GM23338 (cell line): ENCODE data around the gene PALLD. TPM values are rescaled to one million over a fixed set of nuclear protein-coding genes. Genes with fewer than 3 reads are reported as not detected.

ENCODE experiments used
- ATAC-seq: fragments of 200-7000 bp; cut with Tn5 transposase; 3 replicates; pipeline ENCODE4 v1.9.1; 2020
- DNase-seq: peaks from one replicate; pipeline ENCODE4 v3.0.0-alpha.2; 2015; ENCODE audit warnings: low spot score
- H2AFZ ChIP-seq: fragments of 200-600 bp; sonication (generic); 2 replicates; pipeline ENCODE4 v1.8.0; 2016; ENCODE audit warnings: antibody characterized with exemption, mild to moderate bottlenecking, moderate library complexity
- H3F3A ChIP-seq: fragments of 200-600 bp; sonication (generic); replicated peaks from 2 replicates; pipeline ENCODE4 v1.8.0; 2017; ENCODE audit warnings: antibody characterized with exemption, mixed run types, low read depth
- H3K27ac ChIP-seq: fragments of 200-600 bp; sonication (generic); 2 replicates; pipeline ENCODE4 v1.6.1; 2016; ENCODE audit warnings: low read depth
- H3K27me3 ChIP-seq: fragments of 200-600 bp; sonication (generic); 2 replicates; pipeline ENCODE4 v1.8.0; 2016; ENCODE audit warnings: mild to moderate bottlenecking, mixed run types, moderate library complexity; ENCODE audit not compliant: insufficient read depth
- H3K36me3 ChIP-seq: fragments of 200-600 bp; sonication (generic); 2 replicates; pipeline ENCODE4 v1.8.0; 2016; ENCODE audit warnings: mild to moderate bottlenecking; ENCODE audit not compliant: insufficient read depth
- H3K4me1 ChIP-seq: fragments of 200-600 bp; sonication (generic); 2 replicates; pipeline ENCODE4 v1.8.0; 2016; ENCODE audit warnings: mild to moderate bottlenecking, moderate library complexity; ENCODE audit not compliant: insufficient read depth
- H3K4me2 ChIP-seq: fragments of 200-600 bp; sonication (generic); 2 replicates; pipeline ENCODE4 v1.7.1; 2017; ENCODE audit warnings: mixed run types
- H3K4me3 ChIP-seq: fragments of 200-600 bp; sonication (generic); 2 replicates; pipeline ENCODE4 v1.6.1; 2016; ENCODE audit warnings: mixed run types
- H3K79me2 ChIP-seq: fragments of 200-600 bp; sonication (generic); replicated peaks from 2 replicates; pipeline ENCODE4 v1.8.0; 2017; ENCODE audit warnings: mild to moderate bottlenecking; ENCODE audit not compliant: insufficient read depth
- H3K9me2 ChIP-seq: fragments of 200-600 bp; sonication (generic); 2 replicates; pipeline ENCODE4 v1.8.0; 2017; ENCODE audit not compliant: insufficient read depth
- H4K20me1 ChIP-seq: fragments of 200-600 bp; sonication (generic); replicated peaks from 2 replicates; pipeline ENCODE4 v1.8.0; 2017; ENCODE audit warnings: mild to moderate bottlenecking; ENCODE audit not compliant: insufficient read depth
- H3K27ac Mint-ChIP-seq: 2 replicates; pipeline ENCODE4 v1.8.0; 2020; ENCODE audit warnings: inconsistent platforms, mild to moderate bottlenecking, moderate library complexity, mixed read lengths
- H3K27me3 Mint-ChIP-seq: 3 replicates; pipeline ENCODE4 v1.8.0; 2022; ENCODE audit warnings: low read depth, mild to moderate bottlenecking, moderate library complexity, mixed read lengths, inconsistent platforms; ENCODE audit not compliant: insufficient read depth, poor library complexity
- H3K36me3 Mint-ChIP-seq: 3 replicates; pipeline ENCODE4 v1.8.0; 2021; ENCODE audit warnings: low read depth, mild to moderate bottlenecking, inconsistent platforms, moderate library complexity, mixed read lengths
- H3K4me1 Mint-ChIP-seq: 3 replicates; pipeline ENCODE4 v1.8.0; 2020; ENCODE audit warnings: mild to moderate bottlenecking, inconsistent platforms, mixed read lengths
- H3K4me3 Mint-ChIP-seq: 3 replicates; pipeline ENCODE4 v1.8.0; 2021; ENCODE audit warnings: moderate library complexity, mild to moderate bottlenecking, inconsistent platforms, mixed read lengths
- H3K9me3 Mint-ChIP-seq: 3 replicates; pipeline ENCODE4 v1.8.0; 2020; ENCODE audit warnings: moderate library complexity, mild to moderate bottlenecking, inconsistent platforms, mixed read lengths
- CREB1 ChIP-seq: fragments of 250-450 bp; sonication (Bioruptor Pico); IDR thresholded peaks from 2 replicates; pipeline ENCODE4 v1.5.0; 2020; ENCODE audit warnings: low read depth, mild to moderate bottlenecking, moderate library complexity
- CTCF ChIP-seq, 2 experiments: fragments of 200-600 bp in 1 of 2; sonication (generic) in 1 of 2; conservative IDR thresholded peaks; 2 replicates each; pipeline versions ENCODE4 v1.5.1 to v1.6.1; 2016 to 2017; ENCODE audit warnings: antibody characterized with exemption in 2 of 2, low read depth in 2 of 2, mild to moderate bottlenecking in 2 of 2, moderate library complexity in 1 of 2
- EZH2phosphoT487 ChIP-seq: fragments of 200-600 bp; sonication (generic); IDR thresholded peaks from one replicate; pipeline ENCODE4 v1.8.1; 2018; ENCODE audit warnings: antibody characterized with exemption; ENCODE audit not compliant: unreplicated experiment
- JUNB ChIP-seq: IDR thresholded peaks from one replicate; pipeline ENCODE4 v1.6.1; 2016; ENCODE audit warnings: antibody characterized with exemption; ENCODE audit not compliant: unreplicated experiment
- NANOG ChIP-seq: IDR thresholded peaks from 2 replicates; pipeline ENCODE4 v1.6.1; 2016; ENCODE audit warnings: antibody characterized with exemption, borderline replicate concordance
- POLR2AphosphoS5 ChIP-seq: IDR thresholded peaks from 2 replicates; pipeline ENCODE4 v1.6.1; 2016; ENCODE audit warnings: antibody characterized with exemption, low read depth
- REST ChIP-seq: IDR thresholded peaks from one replicate; pipeline ENCODE4 v1.6.1; 2018; ENCODE audit warnings: antibody characterized with exemption; ENCODE audit not compliant: unreplicated experiment
- STAT1 ChIP-seq: IDR thresholded peaks from one replicate; pipeline ENCODE4 v1.6.1; 2016; ENCODE audit warnings: antibody characterized with exemption; ENCODE audit not compliant: unreplicated experiment
- ZNF331 ChIP-seq: fragments of 250-450 bp; sonication (Bioruptor Pico); IDR thresholded peaks from 2 replicates; pipeline ENCODE4 v1.5.0; 2020; ENCODE audit warnings: low read depth, mild to moderate bottlenecking, moderate library complexity
- ZNF462 ChIP-seq: fragments of 250-450 bp; sonication (Bioruptor Pico); IDR thresholded peaks from 2 replicates; pipeline ENCODE4 v1.5.0; 2020; ENCODE audit warnings: mild to moderate bottlenecking, moderate library complexity
- polyA plus RNA-seq: library from polyadenylated mRNA; unstranded; fragments of >200 nt; fragmentation: Nextera tagmentation; extraction: Ambion mirVana; gene quantifications from 2 replicates; pipeline ENCODE4 v1.2.1, GENCODE V29; 2016
- total RNA-seq: library from RNA; depleted of rRNA; stranded (reverse); fragments of >200 nt; shearing (Covaris generic); gene quantifications from 2 replicates; pipeline ENCODE4 v1.2.3, GENCODE V29; 2014

PALLD gene
- total and polyA plus RNA-seq, 2 experiments from 2014 or later = 13.1 to 30.2 TPM

GRCh38 chr4:168874083-168874482, 377.2 kb downstream of the PALLD start:
- ATAC-seq (no peak), DNase-seq (no peak)
- Histone ChIP-seq H3K79me2 (no peaks in the 10 kb centered on the region), H3K9me2 (no peaks in the 10 kb centered on the region), H3K4me3 (no peak overlapping the region), H2AFZ (no peak overlapping the region), H3K4me1 (no peaks in the 10 kb centered on the region), H3K36me3 (no peaks in the 10 kb centered on the region), H3F3A (no peaks in the 10 kb centered on the region), H3K4me2 (no peak overlapping the region), H3K27ac (no peak overlapping the region), H4K20me1 (no peaks in the 10 kb centered on the region), H3K27me3 (peaks cover 31% of the 10 kb centered on the region)
- Mint-ChIP-seq H3K4me1 (peaks cover 15% of the 10 kb centered on the region), H3K4me3 (no peak overlapping the region), H3K9me3 (no peaks in the 10 kb centered on the region), H3K27me3 (peaks cover 5% of the 10 kb centered on the region), H3K27ac (no peak overlapping the region), H3K36me3 (peaks cover 2% of the 10 kb centered on the region; the same call in 2 of the 3 replicates)
- TF ChIP-seq STAT1 = no peak
- no peak for TF ChIP-seq POLR2AphosphoS5

- H4K20me1 ChIP-seq = no peaks in the 10 kb centered on the region
- H3K27me3 ChIP-seq = peaks cover 36% of the 10 kb centered on the region
- H3F3A ChIP-seq = no peaks in the 10 kb centered on the region
- H3K4me1 Mint-ChIP-seq = peaks cover 18% of the 10 kb centered on the region
- H3K27ac ChIP-seq = no peak overlapping the region
- H3K4me3 ChIP-seq = no peak overlapping the region
- no peak overlapping the region for H3K4me2 ChIP-seq
- no peaks in the 10 kb centered on the region for H3K79me2 ChIP-seq
- no peaks in the 10 kb centered on the region for H3K36me3 ChIP-seq
- peaks cover 2% of the 10 kb centered on the region; the same call in 2 of the 3 replicates for H3K36me3 Mint-ChIP-seq
- no peak overlapping the region for H3K27ac Mint-ChIP-seq
- DNase-seq (no peak), ATAC-seq (no peak)
- H3K9me3 Mint-ChIP-seq = no peaks in the 10 kb centered on the region
- no peaks in the 10 kb centered on the region for H3K9me2 ChIP-seq
- H3K4me3 Mint-ChIP-seq = no peak overlapping the region
- H3K27me3 Mint-ChIP-seq = peaks cover 5% of the 10 kb centered on the region
- H2AFZ ChIP-seq = no peak overlapping the region
- no peaks in the 10 kb centered on the region for H3K4me1 ChIP-seq
- TF ChIP-seq REST (no peak), ZNF462 (CRISPR knock-in tag) (no peak), NANOG (no peak), EZH2phosphoT487 (no peak), JUNB (no peak), CTCF (conservative IDR thresholded peaks at IDR 0.05; ENCODE audit: low read depth in 2 of 2) (no peak), CREB1 (CRISPR knock-in tag) (no peak), ZNF331 (CRISPR knock-in tag) (no peak), STAT1 (no peak)
These were observed 379.3 kb downstream of the PALLD start for GRCh38 chr4:168876106-168876505.
